K562 (cell line): ENCODE measurements around the gene USP14. TPM values are rescaled to one million over a fixed set of nuclear protein-coding genes. Genes with fewer than 3 reads are reported as not detected.

Experiments
- ATAC-seq: fragments of 200-7000 bp; cut with Tn5 transposase; 3 replicates; pipeline ENCODE4 v1.9.1; 2020; ENCODE audit warnings: moderate library complexity
- BruUV-seq: library from RNA; stranded (reverse); fragments of 400-500 nt; replicated peaks from 2 replicates; lab custom pipeline; 2021; lab: Mats Ljungman, UMichigan
- CTCF ChIA-PET: fragments of 300-600 bp; formaldehyde crosslinking; extraction: SDS; loops from one replicate; lab custom pipeline; 2021; ENCODE audit warnings: low intra/inter-chr PET ratio; lab: Yijun Ruan, JAX
- POLR2A ChIA-PET: fragments of 300-600, 350-650 bp; sonication (Branson Sonifier 250); formaldehyde crosslinking; extraction: SDS; loops from one replicate; lab custom pipeline; 2021; ENCODE audit warnings: antibody characterized with exemption, inconsistent platforms; lab: Yijun Ruan, JAX
- DNase-seq, 4 experiments: peaks; one replicate each; pipeline versions ENCODE4 v3.0.0 to v3.0.0-alpha.2; 2011 to 2018; ENCODE audit warnings: low spot score in 3 of 4, mixed read lengths in 3 of 4; ENCODE audit errors: extremely low read depth in 1 of 4
- FAIRE-seq: peaks from 2 replicates; lab custom pipeline; 2011; peaks lifted over from hg19 to GRCh38; lab: Jason Lieb, UNC
- H2AFZ ChIP-seq: 2 replicates; pipeline ENCODE4 v1.6.0; 2011; ENCODE audit warnings: low read depth, low read length, control low read depth, inconsistent platforms
- H3K27ac ChIP-seq: fragments of 200-600 bp; 3 replicates; pipeline ENCODE4 v1.8.0; 2011; ENCODE audit warnings: low read depth, mild to moderate bottlenecking, control low read depth, inconsistent platforms, low read length, moderate library complexity, mixed read lengths; ENCODE audit errors: extremely low read depth
- H3K27me3 ChIP-seq, 2 experiments: fragments of 300-600 bp in 1 of 2; 2 replicates in 1 of 2; 3 replicates in 1 of 2; pipeline versions ENCODE4 v1.6.0 to v1.8.0; 2011; ENCODE audit warnings: inconsistent platforms in 2 of 2, low read length in 2 of 2, mild to moderate bottlenecking in 1 of 2, mixed read lengths in 1 of 2, moderate library complexity in 1 of 2; ENCODE audit not compliant: control insufficient read depth in 2 of 2, insufficient read depth in 2 of 2
- H3K36me3 ChIP-seq: fragments of 300-600 bp; 3 replicates; pipeline ENCODE4 v1.8.0; 2011; ENCODE audit warnings: mild to moderate bottlenecking, low read length, inconsistent platforms; ENCODE audit not compliant: control insufficient read depth, insufficient read depth
- H3K4me1 ChIP-seq, 2 experiments: fragments of 200-600 bp in 1 of 2; replicated peaks in 1 of 2; 2 replicates in 1 of 2; 3 replicates in 1 of 2; pipeline versions ENCODE4 v1.5.1 to v1.8.0; 2011; ENCODE audit warnings: inconsistent platforms in 2 of 2, low read length in 2 of 2, mild to moderate bottlenecking in 1 of 2, mixed read lengths in 1 of 2, moderate library complexity in 1 of 2; ENCODE audit not compliant: control insufficient read depth in 2 of 2, insufficient read depth in 2 of 2
- H3K4me2 ChIP-seq: 2 replicates; pipeline ENCODE4 v1.6.1; 2011; ENCODE audit warnings: low read length, control low read depth, inconsistent platforms, mixed read lengths; ENCODE audit not compliant: insufficient read depth
- H3K4me3 ChIP-seq: fragments of 200-600 bp; sonication (generic), shearing (Covaris generic); 2 replicates; pipeline ENCODE4 v1.5.1; 2016; ENCODE audit warnings: control low read depth, inconsistent platforms
- H3K79me2 ChIP-seq: fragments of 200-600 bp; 3 replicates; pipeline ENCODE4 v1.8.0; 2011; ENCODE audit warnings: low read length, inconsistent platforms; ENCODE audit not compliant: control insufficient read depth, insufficient read depth
- H3K9ac ChIP-seq, 2 experiments: 2 replicates each; pipeline versions ENCODE4 v1.6.0 to v1.6.1; 2011; ENCODE audit warnings: low read depth in 2 of 2, low read length in 2 of 2, control low read depth in 1 of 2, inconsistent platforms in 1 of 2, mild to moderate bottlenecking in 1 of 2, mixed read lengths in 1 of 2; ENCODE audit not compliant: insufficient read depth in 1 of 2
- H3K9me1 ChIP-seq: one replicate; pipeline ENCODE4 v1.6.0; 2011; ENCODE audit warnings: inconsistent platforms, mild to moderate bottlenecking, low read length, moderate library complexity; ENCODE audit not compliant: control insufficient read depth, insufficient read depth
- H3K9me3 ChIP-seq: replicated peaks from 2 replicates; pipeline ENCODE4 v1.5.1; 2011; ENCODE audit warnings: low read depth, low read length, inconsistent platforms; ENCODE audit not compliant: control insufficient read depth, insufficient read depth
- H4K20me1 ChIP-seq: replicated peaks from 2 replicates; pipeline ENCODE4 v1.6.1; 2011; ENCODE audit warnings: low read length, inconsistent platforms, mixed read lengths; ENCODE audit not compliant: control insufficient read depth, insufficient read depth
- FOXK1 ChIP-seq: sonication (generic); formaldehyde crosslinking; IDR thresholded peaks from 2 replicates; pipeline ENCODE4 v1.8.0; 2022; ENCODE audit warnings: missing genetic modification reagents, mild to moderate bottlenecking, borderline replicate concordance
- RBM22 ChIP-seq: fragments of 200-400 bp; formaldehyde crosslinking; IDR thresholded peaks from 2 replicates; pipeline ENCODE4 v1.6.1; 2018; ENCODE audit warnings: low read length, low read depth; ENCODE audit not compliant: poor library complexity, severe bottlenecking
- ZBTB33 ChIP-seq: sonication (generic); formaldehyde crosslinking; IDR thresholded peaks from 2 replicates; pipeline ENCODE4 v1.8.1; 2023; ENCODE audit warnings: mild to moderate bottlenecking, missing genetic modification reagents
- ZEB2 ChIP-seq: fragments of 450-650 bp; IDR thresholded peaks from 2 replicates; pipeline ENCODE4 v1.6.1; 2016
- WGBS: fragments of 100-300 bp; shearing (Covaris generic); methylation state at CpG from one replicate; pipeline ENCODE4 v1.1.6; 2016; ENCODE audit warnings: low coverage, mixed read lengths; ENCODE audit not compliant: insufficient coverage; ENCODE audit errors: missing lambda C conversion rate; 5-methylcytosine and 5-hydroxymethylcytosine counted together
- in situ Hi-C: fragments of 300-500 bp; cut with MboI; formaldehyde crosslinking; loops from 4 replicates; pipeline ENCODE4 v1.15.0; 2018; ENCODE audit warnings: inconsistent platforms, mixed read lengths
- intact Hi-C: fragments of 100-400 bp; cut with micrococcal nuclease; formaldehyde crosslinking; loops from 2 replicates; pipeline ENCODE4 v1.14.2; 2022
- polyA plus RNA-seq, 8 experiments: library from polyadenylated mRNA; depleted of rRNA in 4 of 8; stranded (reverse) in 5 of 8; unstranded in 3 of 8; fragments of >200 nt; fragmentation: Nextera tagmentation in 2 of 8; fragmentation: Illumina TruSeq in 1 of 8; extraction: Ambion mirVana in 2 of 8; extraction: Trizol in 1 of 8; gene quantifications; 2 replicates each; pipeline versions ENCODE4 v1.2.1 to v1.2.3, GENCODE V29; 2011 to 2014; ENCODE audit warnings: inconsistent platforms in 1 of 8, missing spikeins in 1 of 8
- total RNA-seq, 7 experiments: library from RNA; depleted of rRNA in 6 of 7; stranded (reverse); fragments of >200 nt in 6 of 7; fragmentation: Illumina TruSeq in 2 of 7; extraction: Trizol in 2 of 7; gene quantifications; 2 replicates each; pipeline versions ENCODE4 v1.2.1 to v1.2.3, GENCODE V29; 2011 to 2021; ENCODE audit warnings: low replicate concordance in 1 of 7

Gene USP14
- total and polyA plus RNA-seq, 9 of the 15 experiments (the other 6 are each of a cell fraction or from before 2014, with no cell fraction given): 18.7 to 129 (median 40.3) TPM

GRCh38 chr18:160831-161570 is 2.6 kb downstream of the USP14 start:
- TF ChIP-seq ZEB2 (no peak), RBM22 (no peak), FOXK1 (CRISPR knock-in tag) (no peak), ZBTB33 (CRISPR knock-in tag) (peak; percentile 81)
- Histone ChIP-seq H3K9me3 (no peaks in the 10 kb centered on the region), H3K27ac (0 out of 3 replicates have a peak overlapping the region, but pooled peaks have one; percentile 3), H4K20me1 (peaks cover 7% of the 10 kb centered on the region; the same call in 1 of the 2 replicates), H2AFZ (no peak overlapping the region), H3K27me3 (no peaks in the 10 kb centered on the region), H3K4me3 (no peak overlapping the region; the same call in 1 of the 2 replicates), H3K9ac (peak overlapping the region in 1 of 2 experiments; percentile 69; a peak in 1 of 4 replicates), H3K4me1 (peaks cover 19 to 25% of the 10 kb centered on the region in 2 experiments; a peak in 4 of 5 replicates), H3K79me2 (peaks cover 69% of the 10 kb centered on the region), H3K9me1 (no peaks in the 10 kb centered on the region), H3K36me3 (peaks cover 56% of the 10 kb centered on the region), H3K4me2 (no peak overlapping the region; the same call in 1 of the 2 replicates)
- ATAC-seq (no peak), FAIRE-seq (no peak), DNase-seq (no peak)
- intact Hi-C loops (no loop called here), in situ Hi-C loops (no loop called here)
- CTCF ChIA-PET: no interaction called here
- no TSS peak for BruUV-seq
- 83% methylated on average over 11 of the region's 11 CpGs for WGBS
- POLR2A ChIA-PET: interaction anchor here (1.4 to 3.8 kb wide), 2 partner anchors 11 to 31 kb away, joined by 3 to 23 read pairs; no protein-coding TSS in a partner anchor
